ENCODE results near the gene HERC2. TPM values are rescaled to one million over a fixed set of nuclear protein-coding genes. Genes with fewer than 3 reads are reported as not detected.

Gene HERC2
- total and polyA plus RNA-seq, 9 of the 15 experiments (the other 6 are each of a cell fraction or from before 2014, with no cell fraction given), result 10.6 to 84.0 (median 42.6) TPM

DNA sequence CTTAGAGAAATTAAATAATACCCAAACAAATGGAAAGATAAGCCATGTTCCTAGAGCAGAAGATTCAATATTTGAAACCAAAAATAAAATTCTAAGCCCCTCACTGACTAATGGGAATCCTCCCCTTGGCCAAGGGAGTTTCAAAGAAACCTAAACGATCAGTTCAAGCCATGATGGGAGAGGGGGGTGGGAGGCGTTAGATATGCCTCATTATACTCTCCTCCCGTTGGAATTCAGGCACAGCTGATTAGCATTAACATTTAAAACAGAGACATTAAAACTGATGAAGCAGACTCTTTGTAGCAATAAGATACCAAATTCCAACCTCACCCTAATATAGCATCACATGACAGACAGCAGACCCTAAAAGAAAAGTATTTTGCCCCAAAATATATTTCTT is 255.7 kb downstream of the HERC2 start (continued):
- TF ChIP-seq NFIX (CRISPR knock-in tag; IDR thresholded peaks at IDR 0.05; ENCODE audit: low read depth) (no peak), CCAR2 (IDR thresholded peaks at IDR 0.05; ENCODE audit: low read depth, low read length) (no peak)

Small RNAs within 50 kb of the gene (small RNA-seq; reads per million reads assigned to genes)
- not detected for gene AC091304.5

Other genes with a start within 250 kb of the HERC2 start
- gene OCA2, start 222.9 kb downstream of the HERC2 start, total RNA-seq (2014; rRNA removed), result 0.09 and 0.24 TPM in 2 replicates
- gene OCA2, start 222.9 kb downstream of the HERC2 start, total RNA-seq (2014; rRNA removed; fragmentation: Illumina TruSeq; extraction: Trizol), result 0.06 and 0.36 TPM in 2 replicates
- 0.14 and 0.26 TPM in 2 replicates for gene OCA2, start 222.9 kb downstream of the HERC2 start, total RNA-seq (2015; rRNA removed; fragmentation: Illumina TruSeq; extraction: Trizol)
- 0.47 and 1.5 TPM in 2 replicates for gene OCA2, start 222.9 kb downstream of the HERC2 start, total RNA-seq (2021)
- 0.59 and 0.61 TPM in 2 replicates for gene OCA2, start 222.9 kb downstream of the HERC2 start, polyA plus RNA-seq (2011; rRNA removed)
- 0.19 and 0.21 TPM in 2 replicates for gene OCA2, start 222.9 kb downstream of the HERC2 start, polyA plus RNA-seq (2014; fragmentation: Illumina TruSeq; extraction: Trizol)
- gene OCA2, start 222.9 kb downstream of the HERC2 start, polyA plus RNA-seq (2014; fragmentation: Nextera tagmentation; extraction: Ambion mirVana), result under 1 TPM in 1 of 2 experiments, not detected in 1; 0.07 TPM
- 0.13 and 0.57 TPM in 2 replicates for gene OCA2, start 222.9 kb downstream of the HERC2 start, polyA plus RNA-seq (2014; rRNA removed)
- not detected in 2 replicates for gene GOLGA6L24, start 35.9 kb upstream of the HERC2 start, total RNA-seq (2014; rRNA removed)
- gene GOLGA6L24, start 35.9 kb upstream of the HERC2 start, total RNA-seq (2014; rRNA removed; fragmentation: Illumina TruSeq; extraction: Trizol), result not detected in 2 replicates
- not detected in 2 replicates for gene GOLGA6L24, start 35.9 kb upstream of the HERC2 start, total RNA-seq (2015; rRNA removed; fragmentation: Illumina TruSeq; extraction: Trizol)
- not detected in 2 replicates for gene GOLGA6L24, start 35.9 kb upstream of the HERC2 start, total RNA-seq (2021)
- not detected in 2 replicates for gene GOLGA6L24, start 35.9 kb upstream of the HERC2 start, polyA plus RNA-seq (2011; rRNA removed)
- gene GOLGA6L24, start 35.9 kb upstream of the HERC2 start, polyA plus RNA-seq (2014; fragmentation: Illumina TruSeq; extraction: Trizol), result 0.06 TPM in 1 of 2 replicates, not detected in the other
- gene GOLGA6L24, start 35.9 kb upstream of the HERC2 start, polyA plus RNA-seq (2014; fragmentation: Nextera tagmentation; extraction: Ambion mirVana), result not detected
- not detected in 2 replicates for gene GOLGA6L24, start 35.9 kb upstream of the HERC2 start, polyA plus RNA-seq (2014; rRNA removed)
- gene GOLGA8F, start 56.5 kb upstream of the HERC2 start, total RNA-seq (2014; rRNA removed), result not detected in 2 replicates
- 0.04 TPM in 1 of 2 replicates, not detected in the other for gene GOLGA8F, start 56.5 kb upstream of the HERC2 start, total RNA-seq (2014; rRNA removed; fragmentation: Illumina TruSeq; extraction: Trizol)
- not detected in 2 replicates for gene GOLGA8F, start 56.5 kb upstream of the HERC2 start, total RNA-seq (2015; rRNA removed; fragmentation: Illumina TruSeq; extraction: Trizol)
- not detected in 2 replicates for gene GOLGA8F, start 56.5 kb upstream of the HERC2 start, total RNA-seq (2021)
- gene GOLGA8F, start 56.5 kb upstream of the HERC2 start, polyA plus RNA-seq (2011; rRNA removed), result 0.06 TPM in 1 of 2 replicates, not detected in the other
- gene GOLGA8F, start 56.5 kb upstream of the HERC2 start, polyA plus RNA-seq (2014; fragmentation: Illumina TruSeq; extraction: Trizol), result not detected in 2 replicates
- gene GOLGA8F, start 56.5 kb upstream of the HERC2 start, polyA plus RNA-seq (2014; fragmentation: Nextera tagmentation; extraction: Ambion mirVana), result not detected
- gene GOLGA8F, start 56.5 kb upstream of the HERC2 start, polyA plus RNA-seq (2014; rRNA removed), result 0.04 TPM in 1 of 2 replicates, not detected in the other
- not detected in 2 replicates for gene GOLGA8G, start 210.8 kb upstream of the HERC2 start, total RNA-seq (2014; rRNA removed)
- gene GOLGA8G, start 210.8 kb upstream of the HERC2 start, total RNA-seq (2014; rRNA removed; fragmentation: Illumina TruSeq; extraction: Trizol), result 0.10 TPM in 1 of 2 replicates, not detected in the other
- 0.07 TPM in 1 of 2 replicates, not detected in the other for gene GOLGA8G, start 210.8 kb upstream of the HERC2 start, total RNA-seq (2015; rRNA removed; fragmentation: Illumina TruSeq; extraction: Trizol)
- gene GOLGA8G, start 210.8 kb upstream of the HERC2 start, total RNA-seq (2021), result not detected in 2 replicates
- not detected in 2 replicates for gene GOLGA8G, start 210.8 kb upstream of the HERC2 start, polyA plus RNA-seq (2011; rRNA removed)
- gene GOLGA8G, start 210.8 kb upstream of the HERC2 start, polyA plus RNA-seq (2014; fragmentation: Illumina TruSeq; extraction: Trizol), result 0.03 TPM in 1 of 2 replicates, not detected in the other
- gene GOLGA8G, start 210.8 kb upstream of the HERC2 start, polyA plus RNA-seq (2014; fragmentation: Nextera tagmentation; extraction: Ambion mirVana), result under 1 TPM in 1 of 2 experiments, not detected in 1; 0.03 TPM
- gene GOLGA8G, start 210.8 kb upstream of the HERC2 start, polyA plus RNA-seq (2014; rRNA removed), result 0.04 TPM in 1 of 2 replicates, not detected in the other
- not detected in 2 replicates for gene GOLGA6L25, start 231.4 kb upstream of the HERC2 start, total RNA-seq (2014; rRNA removed)
- gene GOLGA6L25, start 231.4 kb upstream of the HERC2 start, total RNA-seq (2014; rRNA removed; fragmentation: Illumina TruSeq; extraction: Trizol), result not detected in 2 replicates
- not detected in 2 replicates for gene GOLGA6L25, start 231.4 kb upstream of the HERC2 start, total RNA-seq (2015; rRNA removed; fragmentation: Illumina TruSeq; extraction: Trizol)
- gene GOLGA6L25, start 231.4 kb upstream of the HERC2 start, total RNA-seq (2021), result not detected in 2 replicates
- gene GOLGA6L25, start 231.4 kb upstream of the HERC2 start, polyA plus RNA-seq (2011; rRNA removed), result not detected in 2 replicates
- gene GOLGA6L25, start 231.4 kb upstream of the HERC2 start, polyA plus RNA-seq (2014; fragmentation: Illumina TruSeq; extraction: Trizol), result not detected in 2 replicates
- gene GOLGA6L25, start 231.4 kb upstream of the HERC2 start, polyA plus RNA-seq (2014; fragmentation: Nextera tagmentation; extraction: Ambion mirVana), result not detected
- gene GOLGA6L25, start 231.4 kb upstream of the HERC2 start, polyA plus RNA-seq (2014; rRNA removed), result not detected in 2 replicates